ENCODE data around the gene ARSJ. TPM values are rescaled to one million over a fixed set of nuclear protein-coding genes. Genes with fewer than 3 reads are reported as not detected.

The ARSJ gene
- total RNA-seq, 1 donor from 2014 or later, result 8.4 TPM

- no peaks in the 10 kb centered on the region for H3K27me3 ChIP-seq (ENCODE audit: low read depth)
- intact Hi-C loops (cut with DNase I), result no loop called here
- no peak for ATAC-seq
- H3K4me1 ChIP-seq, result no peaks in the 10 kb centered on the region
- DNase-seq, result no peak
- TF ChIP-seq CTCF (IDR thresholded peaks at IDR 0.05), result no peak
- H3K9me3 ChIP-seq, result no peaks in the 10 kb centered on the region
- no peak overlapping the region for H3K27ac ChIP-seq
- H3K36me3 ChIP-seq, result no peaks in the 10 kb centered on the region
- H3K4me3 ChIP-seq, result no peak overlapping the region
These were observed 99.0 kb downstream of the ARSJ start for GRCh38 chr4:113880240-113881028.

- ATAC-seq (no peak), DNase-seq (no peak)
- Histone ChIP-seq H3K4me1 (no peaks in the 10 kb centered on the region), H3K4me3 (no peak overlapping the region), H3K9me3 (no peaks in the 10 kb centered on the region), H3K27ac (no peak overlapping the region), H3K36me3 (no peaks in the 10 kb centered on the region), H3K27me3 (ENCODE audit: low read depth) (no peaks in the 10 kb centered on the region)
- intact Hi-C loops (cut with DNase I), result no loop called here
- peak; percentile 13 for TF ChIP-seq CTCF (IDR thresholded peaks at IDR 0.05)
These were observed 100.8 kb downstream of the ARSJ start for GRCh38 chr4:113878668-113879067.

GRCh38 chr4:113874480-113874879, 105.0 kb downstream of the ARSJ start:
- Histone ChIP-seq H3K9me3 (no peaks in the 10 kb centered on the region), H3K36me3 (no peaks in the 10 kb centered on the region), H3K27ac (no peak overlapping the region), H3K4me1 (no peaks in the 10 kb centered on the region), H3K27me3 (ENCODE audit: low read depth) (no peaks in the 10 kb centered on the region), H3K4me3 (no peak overlapping the region)
- no peak for TF ChIP-seq CTCF (IDR thresholded peaks at IDR 0.05)
- DNase-seq (no peak), ATAC-seq (no peak)
- intact Hi-C loops (cut with DNase I), result no loop called here

GRCh38 chr4:113873508-113873907, 105.9 kb downstream of the ARSJ start:
- intact Hi-C loops (cut with DNase I), result no loop called here
- no peaks in the 10 kb centered on the region for H3K9me3 ChIP-seq
- DNase-seq, result no peak
- no peak overlapping the region for H3K4me3 ChIP-seq
- no peak for TF ChIP-seq CTCF (IDR thresholded peaks at IDR 0.05)
- H3K27ac ChIP-seq, result no peak overlapping the region
- ATAC-seq, result no peak
- no peaks in the 10 kb centered on the region for H3K36me3 ChIP-seq
- H3K4me1 ChIP-seq, result no peaks in the 10 kb centered on the region
- H3K27me3 ChIP-seq (ENCODE audit: low read depth), result no peaks in the 10 kb centered on the region

- Histone ChIP-seq H3K4me1 (no peaks in the 10 kb centered on the region), H3K4me3 (no peak overlapping the region), H3K27ac (no peak overlapping the region), H3K36me3 (no peaks in the 10 kb centered on the region), H3K27me3 (ENCODE audit: low read depth) (no peaks in the 10 kb centered on the region), H3K9me3 (no peaks in the 10 kb centered on the region)
- intact Hi-C loops (cut with DNase I), result no loop called here
- no peak for TF ChIP-seq CTCF (IDR thresholded peaks at IDR 0.05)
- DNase-seq, result no peak
- no peak for ATAC-seq
These were observed 106.8 kb downstream of the ARSJ start for GRCh38 chr4:113872426-113873260.

Data from lower lobe of right lung (tissue), 2 donors.